Chondrocyte (in vitro differentiated cells): Measurements from ENCODE around the gene C16orf90. TPM values are rescaled to one million over a fixed set of nuclear protein-coding genes. Genes with fewer than 3 reads are reported as not detected.
A peak's percentile ranks its signal among the peaks of the same experiment; 100 is the strongest.

ENCODE experiments used
- DNase-seq: peaks from one replicate; pipeline ENCODE4 v3.0.0; 2021; ENCODE audit warnings: mixed read lengths, low spot score
- H3K27ac Mint-ChIP-seq: one replicate; pipeline ENCODE4 v1.8.0; 2021; ENCODE audit warnings: mild to moderate bottlenecking, moderate library complexity, mixed read lengths; ENCODE audit not compliant: unreplicated experiment
- H3K27me3 Mint-ChIP-seq: 2 replicates; pipeline ENCODE4 v1.8.0; 2021; ENCODE audit warnings: low read depth, mixed read lengths
- H3K36me3 Mint-ChIP-seq: 2 replicates; pipeline ENCODE4 v1.8.0; 2021; ENCODE audit warnings: low read depth, mixed read lengths
- H3K4me1 Mint-ChIP-seq: 2 replicates; pipeline ENCODE4 v1.8.0; 2021; ENCODE audit warnings: low read depth, mild to moderate bottlenecking, mixed read lengths
- H3K4me3 Mint-ChIP-seq: one replicate; pipeline ENCODE4 v1.8.0; 2021; ENCODE audit warnings: mild to moderate bottlenecking, moderate library complexity, mixed read lengths; ENCODE audit not compliant: unreplicated experiment
- H3K9me3 Mint-ChIP-seq: 2 replicates; pipeline ENCODE4 v1.8.0; 2021; ENCODE audit warnings: low read depth, mixed read lengths
- total RNA-seq: library from RNA; stranded (reverse); gene quantifications from 3 replicates; pipeline ENCODE4 v1.2.1, GENCODE V29; 2021
- TF ChIP-seq, protein P1 (sequence below): fragments of 200-600 bp; sonication (generic); IDR thresholded peaks from 2 replicates; pipeline ENCODE4 v1.5.0; 2021; ENCODE audit warnings: antibody characterized with exemption, mild to moderate bottlenecking, moderate library complexity

C16orf90 gene
- total RNA-seq, 1 donor from 2014 or later, result not detected

DNA sequence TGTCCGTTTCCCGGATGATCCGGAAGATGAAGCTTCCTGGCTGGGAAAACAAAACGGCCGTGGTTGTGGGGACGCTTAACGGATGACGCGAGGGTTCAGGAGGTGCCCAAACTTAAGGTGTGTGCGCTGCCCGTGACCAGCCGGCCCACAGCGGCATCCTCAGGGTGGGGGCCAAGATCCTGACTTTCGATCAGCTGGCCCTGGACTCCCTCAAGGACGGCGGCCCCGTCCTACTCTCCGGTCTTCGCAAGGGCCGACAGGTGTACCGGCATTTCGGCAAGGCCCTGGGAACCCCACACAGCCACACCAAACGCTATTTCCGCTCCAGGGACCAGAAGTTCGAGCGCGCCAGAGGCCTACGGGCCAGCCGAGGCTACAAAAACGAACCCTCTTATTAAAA lies 1.1 kb upstream of the C16orf90 start:
- H3K4me3 Mint-ChIP-seq, result no peak overlapping the region
- DNase-seq, result no peak
- peaks cover 9% of the 10 kb centered on the region for H3K4me1 Mint-ChIP-seq
- H3K27ac Mint-ChIP-seq, result no peak overlapping the region
- no peaks in the 10 kb centered on the region for H3K27me3 Mint-ChIP-seq
- TF ChIP-seq, protein P1, sequence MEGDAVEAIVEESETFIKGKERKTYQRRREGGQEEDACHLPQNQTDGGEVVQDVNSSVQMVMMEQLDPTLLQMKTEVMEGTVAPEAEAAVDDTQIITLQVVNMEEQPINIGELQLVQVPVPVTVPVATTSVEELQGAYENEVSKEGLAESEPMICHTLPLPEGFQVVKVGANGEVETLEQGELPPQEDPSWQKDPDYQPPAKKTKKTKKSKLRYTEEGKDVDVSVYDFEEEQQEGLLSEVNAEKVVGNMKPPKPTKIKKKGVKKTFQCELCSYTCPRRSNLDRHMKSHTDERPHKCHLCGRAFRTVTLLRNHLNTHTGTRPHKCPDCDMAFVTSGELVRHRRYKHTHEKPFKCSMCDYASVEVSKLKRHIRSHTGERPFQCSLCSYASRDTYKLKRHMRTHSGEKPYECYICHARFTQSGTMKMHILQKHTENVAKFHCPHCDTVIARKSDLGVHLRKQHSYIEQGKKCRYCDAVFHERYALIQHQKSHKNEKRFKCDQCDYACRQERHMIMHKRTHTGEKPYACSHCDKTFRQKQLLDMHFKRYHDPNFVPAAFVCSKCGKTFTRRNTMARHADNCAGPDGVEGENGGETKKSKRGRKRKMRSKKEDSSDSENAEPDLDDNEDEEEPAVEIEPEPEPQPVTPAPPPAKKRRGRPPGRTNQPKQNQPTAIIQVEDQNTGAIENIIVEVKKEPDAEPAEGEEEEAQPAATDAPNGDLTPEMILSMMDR, result no peak
- H3K36me3 Mint-ChIP-seq, result no peaks in the 10 kb centered on the region
- H3K9me3 Mint-ChIP-seq, result no peaks in the 10 kb centered on the region

DNA sequence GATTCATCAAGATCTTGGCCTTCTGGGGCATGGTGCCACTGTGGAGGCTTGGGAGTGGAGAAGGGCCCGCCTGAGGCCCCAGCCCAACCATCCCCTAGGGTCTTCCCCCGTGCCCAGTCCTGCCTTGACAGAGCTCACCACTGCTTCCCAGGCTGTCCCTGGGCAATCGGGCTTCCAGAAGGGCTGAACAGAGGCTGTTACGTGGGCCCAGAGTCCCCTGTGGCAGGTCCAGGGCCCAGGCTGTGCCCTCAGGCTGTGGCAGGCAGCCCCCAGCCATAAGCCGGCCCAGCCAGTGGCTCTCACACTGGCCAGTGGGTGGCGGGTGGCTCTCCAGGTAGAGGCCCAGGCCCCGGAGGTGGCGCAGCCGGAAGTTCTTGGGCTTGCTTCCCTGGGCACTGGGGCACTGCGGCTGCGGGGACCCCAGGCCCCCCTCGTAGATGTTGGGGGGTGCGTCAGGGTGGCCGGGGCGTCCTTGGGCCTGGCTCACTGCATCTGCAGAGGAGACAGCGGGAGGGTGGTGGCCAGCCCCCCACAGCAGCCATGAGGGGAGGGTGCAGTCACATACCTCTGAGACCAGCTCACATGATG lies 809 bp downstream of the C16orf90 start:
- H3K4me1 Mint-ChIP-seq, result no peaks in the 10 kb centered on the region
- DNase-seq, result peak; percentile 78
- no peak overlapping the region for H3K27ac Mint-ChIP-seq
- H3K9me3 Mint-ChIP-seq, result no peaks in the 10 kb centered on the region
- H3K27me3 Mint-ChIP-seq, result no peaks in the 10 kb centered on the region
- no peaks in the 10 kb centered on the region for H3K36me3 Mint-ChIP-seq
- no peak overlapping the region for H3K4me3 Mint-ChIP-seq
- TF ChIP-seq, protein P1, result no peak

DNA sequence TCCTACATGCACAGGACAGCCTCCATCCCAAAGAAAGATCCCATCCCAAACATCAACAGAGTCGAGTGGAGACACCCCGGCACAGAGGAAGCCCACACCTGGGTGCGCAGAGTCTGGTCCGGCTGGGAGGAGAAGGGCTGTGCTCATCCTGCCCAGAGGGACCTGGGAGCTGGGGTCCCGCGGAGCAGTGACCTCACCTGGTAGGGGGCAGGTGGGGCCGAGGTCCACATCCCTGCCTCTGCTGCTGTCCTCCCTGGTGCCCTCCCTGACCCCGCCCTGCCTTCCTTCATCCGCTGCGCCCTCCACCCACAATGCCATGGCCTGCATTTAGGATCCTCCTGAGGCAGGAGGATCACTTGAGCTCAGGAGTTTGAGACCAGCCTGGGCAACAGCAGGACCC lies 2.9 kb downstream of the C16orf90 start:
- Mint-ChIP-seq H3K9me3 (no peaks in the 10 kb centered on the region), H3K36me3 (peaks cover 2% of the 10 kb centered on the region), H3K4me3 (no peak overlapping the region), H3K27ac (no peak overlapping the region), H3K27me3 (no peaks in the 10 kb centered on the region), H3K4me1 (no peaks in the 10 kb centered on the region)
- TF ChIP-seq, protein P1, result no peak
- DNase-seq, result peak; percentile 72

DNA sequence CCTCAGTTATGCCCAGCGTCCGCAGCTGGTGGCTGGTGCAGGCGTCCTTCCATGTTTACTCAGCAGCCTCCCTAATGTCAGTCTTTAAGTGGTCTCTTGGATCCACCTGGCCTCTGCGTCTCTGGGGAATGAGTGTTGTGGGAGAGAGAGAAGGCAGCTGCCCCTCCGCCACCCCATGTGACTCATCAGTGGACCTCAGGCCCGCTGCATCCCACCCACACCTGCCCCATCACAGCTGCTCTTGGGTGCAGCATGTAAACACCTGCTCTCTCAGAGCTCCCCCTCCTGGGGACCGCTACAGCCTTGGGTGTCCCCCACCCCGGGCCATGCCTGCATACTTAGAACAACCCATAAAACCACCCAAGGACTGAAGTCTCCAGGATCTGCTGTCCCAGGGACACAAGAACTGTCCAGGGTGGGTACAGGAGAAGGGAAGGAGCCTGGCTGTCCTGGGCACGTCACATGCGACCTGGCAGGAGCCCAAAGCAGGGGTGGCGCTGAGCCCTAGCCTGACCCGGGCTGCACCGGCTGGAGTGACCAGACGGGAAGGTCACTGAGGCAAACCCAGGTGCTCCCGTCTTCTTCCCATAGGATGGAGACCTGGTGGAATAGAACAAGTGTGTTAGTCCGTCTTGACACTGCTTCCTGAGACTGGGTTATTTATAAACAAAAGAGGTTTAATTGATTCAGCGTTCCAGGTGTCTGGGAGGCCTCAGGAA lies 4.2 kb downstream of the C16orf90 start:
- H3K36me3 Mint-ChIP-seq, result peaks cover 6% of the 10 kb centered on the region
- no peak overlapping the region for H3K27ac Mint-ChIP-seq
- H3K4me3 Mint-ChIP-seq, result no peak overlapping the region
- H3K9me3 Mint-ChIP-seq, result no peaks in the 10 kb centered on the region
- TF ChIP-seq, protein P1, result no peak
- H3K4me1 Mint-ChIP-seq, result no peaks in the 10 kb centered on the region
- no peaks in the 10 kb centered on the region for H3K27me3 Mint-ChIP-seq
- DNase-seq, result peak; percentile 80

DNA sequence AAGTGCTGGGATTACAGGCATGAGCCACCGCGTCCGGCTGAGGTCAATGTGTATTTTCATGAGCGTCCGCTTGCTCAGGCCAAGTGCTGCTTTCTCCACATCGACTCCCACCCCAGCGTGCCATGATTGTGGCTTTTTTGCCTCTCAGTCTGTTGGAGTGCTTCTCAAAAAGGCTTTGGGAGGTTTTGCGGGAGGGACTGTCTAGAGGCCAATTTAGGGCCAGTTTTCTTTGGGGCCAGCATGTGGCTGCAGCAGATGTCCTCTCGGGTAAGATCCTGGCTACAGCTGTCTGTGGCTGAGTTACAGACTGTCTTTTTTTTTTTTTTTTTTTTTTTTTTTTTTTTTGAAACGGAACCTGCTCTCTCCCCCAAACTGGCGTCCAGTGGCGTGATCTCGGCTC lies 6.5 kb downstream of the C16orf90 start:
- Mint-ChIP-seq H3K27ac (no peak overlapping the region), H3K27me3 (no peaks in the 10 kb centered on the region), H3K36me3 (peaks cover 13% of the 10 kb centered on the region), H3K9me3 (no peaks in the 10 kb centered on the region), H3K4me1 (no peaks in the 10 kb centered on the region), H3K4me3 (no peak overlapping the region)
- TF ChIP-seq, protein P1, result no peak
- DNase-seq, result no peak
